NCI-H1436 treated with DMSO at 0.1 percent for 48 hours (cell line): ENCODE measurements around the gene PTPRN2.
"Not testable (repeated sequence)": the region's sequence is repeated elsewhere in the genome, so short reads cannot be mapped to it uniquely, and the experiment has no call there.

Experiments used
- DNase-seq: peaks from one replicate; lab custom pipeline; 2025; lab: John Stamatoyannopoulos, UW

Gene PTPRN2

GRCh38 chr7:158183431-158183830, 404.2 kb downstream of the PTPRN2 start:
- no peak for DNase-seq

- DNase-seq: no peak
These were observed 411.0 kb downstream of the PTPRN2 start for GRCh38 chr7:158176561-158177173.

- DNase-seq: no peak
These were observed 411.8 kb downstream of the PTPRN2 start for GRCh38 chr7:158175779-158176178.

GRCh38 chr7:158174947-158175346, 412.7 kb downstream of the PTPRN2 start:
- DNase-seq: no peak

- no peak for DNase-seq
These were observed 420.2 kb downstream of the PTPRN2 start for GRCh38 chr7:158167373-158167772.

GRCh38 chr7:158166386-158167340, 421.0 kb downstream of the PTPRN2 start:
- DNase-seq: no peak

- no peak for DNase-seq
These were observed 421.9 kb downstream of the PTPRN2 start for GRCh38 chr7:158165711-158166110.

GRCh38 chr7:158164101-158165095, 423.2 kb downstream of the PTPRN2 start:
- no peak for DNase-seq

- no peak for DNase-seq
These were observed 426.4 kb downstream of the PTPRN2 start for GRCh38 chr7:158161194-158161593.

GRCh38 chr7:158160199-158160598, 427.4 kb downstream of the PTPRN2 start:
- DNase-seq: no peak

GRCh38 chr7:158157460-158157859, 430.2 kb downstream of the PTPRN2 start:
- no peak for DNase-seq

GRCh38 chr7:158151273-158151672, 436.4 kb downstream of the PTPRN2 start:
- not testable (repeated sequence) for DNase-seq

GRCh38 chr7:158150234-158150633, 437.4 kb downstream of the PTPRN2 start:
- DNase-seq: no peak

- DNase-seq: not testable (repeated sequence)
These were observed 440.2 kb downstream of the PTPRN2 start for GRCh38 chr7:158147431-158147830.

- no peak for DNase-seq
These were observed 442.3 kb downstream of the PTPRN2 start for GRCh38 chr7:158145370-158145769.

GRCh38 chr7:158143196-158144120, 444.2 kb downstream of the PTPRN2 start:
- DNase-seq: no peak

GRCh38 chr7:158142657-158143056, 445.0 kb downstream of the PTPRN2 start:
- DNase-seq: no peak

- DNase-seq: no peak
These were observed 445.7 kb downstream of the PTPRN2 start for GRCh38 chr7:158141806-158142518.

GRCh38 chr7:158141221-158141582, 446.4 kb downstream of the PTPRN2 start:
- DNase-seq: no peak

GRCh38 chr7:158140538-158141220, 446.9 kb downstream of the PTPRN2 start:
- no peak for DNase-seq
